NCI-H2196 (cell line): Measurements from ENCODE around the gene NFIX.

Experiments used
- DNase-seq: peaks from one replicate; lab custom pipeline; 2025; ENCODE audit not compliant: unreplicated experiment; lab: John Stamatoyannopoulos, UW

Gene NFIX

GRCh38 chr19:13035820-13036365 is 40.6 kb downstream of the NFIX start:
- no peak for DNase-seq

- peak; percentile 67 for DNase-seq
These were observed 41.2 kb downstream of the NFIX start for GRCh38 chr19:13036366-13036976.

- DNase-seq = no peak
These were observed 41.9 kb downstream of the NFIX start for GRCh38 chr19:13037161-13037560.

GRCh38 chr19:13037731-13038130 is 42.5 kb downstream of the NFIX start:
- DNase-seq = no peak

- no peak for DNase-seq
These were observed 43.3 kb downstream of the NFIX start for GRCh38 chr19:13038306-13039210.

GRCh38 chr19:13039211-13039789 is 44.0 kb downstream of the NFIX start:
- DNase-seq = no peak

- no peak for DNase-seq
These were observed 45.1 kb downstream of the NFIX start for GRCh38 chr19:13040232-13040947.

GRCh38 chr19:13040948-13041292 is 45.6 kb downstream of the NFIX start:
- DNase-seq = no peak

- no peak for DNase-seq
These were observed 47.3 kb downstream of the NFIX start for GRCh38 chr19:13042443-13043130.

- DNase-seq = peak; percentile 69
These were observed 48.0 kb downstream of the NFIX start for GRCh38 chr19:13043285-13043684.

- DNase-seq = no peak
These were observed 49.1 kb downstream of the NFIX start for GRCh38 chr19:13044231-13044836.

- DNase-seq = no peak
These were observed 50.5 kb downstream of the NFIX start for GRCh38 chr19:13045812-13046211.

- no peak for DNase-seq
These were observed 52.1 kb downstream of the NFIX start for GRCh38 chr19:13047374-13047773.

- no peak for DNase-seq
These were observed 55.0 kb downstream of the NFIX start for GRCh38 chr19:13050274-13050673.

- peak; percentile 90 for DNase-seq
These were observed 56.4 kb downstream of the NFIX start for GRCh38 chr19:13051557-13052165.

- no peak for DNase-seq
These were observed 57.3 kb downstream of the NFIX start for GRCh38 chr19:13052447-13053175.

GRCh38 chr19:13053238-13053637 is 58.0 kb downstream of the NFIX start:
- no peak for DNase-seq

- peak; percentile 64 for DNase-seq
These were observed 58.7 kb downstream of the NFIX start for GRCh38 chr19:13053761-13054625.
